HG03064 (cell line): ENCODE data around the gene SH3BP1.

Experiments used
- ATAC-seq: cut with Tn5 transposase; IDR thresholded peaks from one replicate; pipeline ENCODE4 v1.9.1; 2021; ENCODE audit warnings: low read depth; ENCODE audit not compliant: unreplicated experiment

The SH3BP1 gene

GRCh38 chr22:37701141-37701786 lies 61.8 kb downstream of the SH3BP1 start:
- no peak for ATAC-seq

GRCh38 chr22:37703906-37704305 lies 64.4 kb downstream of the SH3BP1 start:
- ATAC-seq: no peak

- no peak for ATAC-seq
Measured at GRCh38 chr22:37704645-37705044, 65.2 kb downstream of the SH3BP1 start.

GRCh38 chr22:37705205-37705604 lies 65.7 kb downstream of the SH3BP1 start:
- no peak for ATAC-seq
